Fibroblast of lung (primary cell): ENCODE results near the gene GABBR2. TPM values are rescaled to one million over a fixed set of nuclear protein-coding genes. Genes with fewer than 3 reads are reported as not detected.

Experiments used
- DNase-seq, 2 donors: peaks; one replicate each; pipeline versions ENCODE4 v3.0.0 to v3.0.0-alpha.2; 2010; ENCODE audit warnings: low read depth in 2 of 2
- H2AFZ ChIP-seq: 2 replicates; pipeline ENCODE4 v1.5.1; 2012; ENCODE audit warnings: low read length, control low read depth, inconsistent platforms
- H3K27ac ChIP-seq: 2 replicates; pipeline ENCODE4 v1.5.1; 2011; ENCODE audit warnings: low read length, control low read depth; ENCODE audit not compliant: insufficient read depth
- H3K27me3 ChIP-seq: 2 replicates; pipeline ENCODE4 v1.5.1; 2011; ENCODE audit warnings: mild to moderate bottlenecking, low read length; ENCODE audit not compliant: control insufficient read depth, insufficient read depth
- H3K36me3 ChIP-seq: 2 replicates; pipeline ENCODE4 v1.5.1; 2011; ENCODE audit warnings: low read length; ENCODE audit not compliant: control insufficient read depth, insufficient read depth
- H3K4me1 ChIP-seq: 2 replicates; pipeline ENCODE4 v1.5.1; 2011; ENCODE audit warnings: low read length; ENCODE audit not compliant: control insufficient read depth, insufficient read depth; ENCODE audit errors: extremely low read depth
- H3K4me2 ChIP-seq: 2 replicates; pipeline ENCODE4 v1.5.1; 2011; ENCODE audit warnings: low read length, control low read depth; ENCODE audit not compliant: insufficient read depth; ENCODE audit errors: extremely low read depth
- H3K4me3 ChIP-seq, 4 experiments: fragments of 200-600 bp in 1 of 4; sonication (generic) in 1 of 4; replicated peaks in 1 of 4; 2 replicates each; pipeline ENCODE4 v1.5.1; 2011 to 2016; ENCODE audit warnings: low read length in 4 of 4, low read depth in 3 of 4, mild to moderate bottlenecking in 3 of 4, control low read depth in 2 of 4, inconsistent platforms in 1 of 4, mixed read lengths in 1 of 4; ENCODE audit not compliant: insufficient read depth in 1 of 4; ENCODE audit errors: control extremely low read depth in 1 of 4
- H3K79me2 ChIP-seq: 2 replicates; pipeline ENCODE4 v1.5.1; 2012; ENCODE audit warnings: mild to moderate bottlenecking, low read length, inconsistent platforms; ENCODE audit not compliant: control insufficient read depth, insufficient read depth
- H3K9ac ChIP-seq: 2 replicates; pipeline ENCODE4 v1.5.1; 2011; ENCODE audit warnings: mild to moderate bottlenecking, low read length, control low read depth; ENCODE audit not compliant: insufficient read depth
- H3K9me3 ChIP-seq: 2 replicates; pipeline ENCODE4 v1.5.1; 2012; ENCODE audit warnings: low read depth, low read length; ENCODE audit not compliant: control insufficient read depth, insufficient read depth
- H4K20me1 ChIP-seq: 2 replicates; pipeline ENCODE4 v1.5.1; 2011; ENCODE audit warnings: low read length; ENCODE audit not compliant: control insufficient read depth, insufficient read depth; ENCODE audit errors: extremely low read depth
- CTCF ChIP-seq, 2 donors: IDR thresholded peaks in 1 of 2; conservative IDR thresholded peaks in 1 of 2; 1 replicate in 1 of 2; 2 replicates in 1 of 2; pipeline ENCODE4 v1.5.1; 2011 to 2012; ENCODE audit warnings: low read length in 2 of 2, control low read depth in 1 of 2, inconsistent platforms in 1 of 2, low read depth in 1 of 2, mild to moderate bottlenecking in 1 of 2
- EZH2 ChIP-seq: IDR thresholded peaks from 2 replicates; pipeline ENCODE4 v1.5.1; 2012; ENCODE audit warnings: low read length, control low read depth, mild to moderate bottlenecking; ENCODE audit errors: missing control alignments
- polyA plus RNA-seq, 2 donors: library from polyadenylated mRNA; depleted of rRNA in 1 of 2; stranded (reverse) in 1 of 2; unstranded in 1 of 2; fragments of >200 nt; gene quantifications; 2 replicates each; pipeline ENCODE4 v1.2.1, GENCODE V29; 2011 to 2012; ENCODE audit warnings: missing spikeins in 1 of 2
- total RNA-seq: library from RNA; depleted of rRNA; stranded (reverse); fragments of >200 nt; gene quantifications from 2 replicates; pipeline ENCODE4 v1.2.1, GENCODE V29; 2014

GABBR2 gene
- total and polyA plus RNA-seq, 2 donors (not counting 1 experiment from before 2014, with no cell fraction given): 0.32 to 0.33 TPM

GRCh38 chr9:98456156-98456613, 252.6 kb downstream of the GABBR2 start:
- Histone ChIP-seq H3K36me3 (no peaks in the 10 kb centered on the region), H3K79me2 (no peaks in the 10 kb centered on the region), H3K27me3 (no peaks in the 10 kb centered on the region), H3K9me3 (no peaks in the 10 kb centered on the region), H2AFZ (no peak overlapping the region), H3K27ac (no peak overlapping the region), H3K9ac (no peak overlapping the region), H3K4me1 (no peaks in the 10 kb centered on the region), H3K4me2 (no peak overlapping the region), H3K4me3 (no peak overlapping the region), H4K20me1 (no peaks in the 10 kb centered on the region)
- DNase-seq: no peak
- TF ChIP-seq CTCF (conservative IDR thresholded peaks at IDR 0.05 in 1 of 2, IDR thresholded peaks at IDR 0.05 in 1 of 2; ENCODE audit: low read depth in 1 of 2, low read length in 2 of 2): no peak
- TF ChIP-seq EZH2: no peak

GRCh38 chr9:98455256-98456155, 253.2 kb downstream of the GABBR2 start:
- H3K4me1 ChIP-seq: no peaks in the 10 kb centered on the region
- peak; percentile 18 to 86 for DNase-seq
- no peaks in the 10 kb centered on the region for H4K20me1 ChIP-seq
- no peak overlapping the region for H3K4me2 ChIP-seq
- H2AFZ ChIP-seq: no peak overlapping the region
- TF ChIP-seq EZH2: no peak
- TF ChIP-seq CTCF (conservative IDR thresholded peaks at IDR 0.05 in 1 of 2, IDR thresholded peaks at IDR 0.05 in 1 of 2; ENCODE audit: low read depth in 1 of 2, low read length in 2 of 2): no peak
- H3K27me3 ChIP-seq: no peaks in the 10 kb centered on the region
- H3K27ac ChIP-seq: no peak overlapping the region
- no peak overlapping the region for H3K9ac ChIP-seq
- H3K4me3 ChIP-seq: no peak overlapping the region
- no peaks in the 10 kb centered on the region for H3K9me3 ChIP-seq
- no peaks in the 10 kb centered on the region for H3K79me2 ChIP-seq
- H3K36me3 ChIP-seq: no peaks in the 10 kb centered on the region

- Histone ChIP-seq H3K9ac (no peak overlapping the region), H3K9me3 (no peaks in the 10 kb centered on the region), H3K36me3 (no peaks in the 10 kb centered on the region), H2AFZ (no peak overlapping the region), H3K27me3 (no peaks in the 10 kb centered on the region), H3K4me1 (no peaks in the 10 kb centered on the region), H3K27ac (no peak overlapping the region), H3K4me2 (no peak overlapping the region), H3K79me2 (no peaks in the 10 kb centered on the region), H3K4me3 (no peak overlapping the region), H4K20me1 (no peaks in the 10 kb centered on the region)
- DNase-seq: peak in 1 of 2 donors; percentile 76
- no peak for TF ChIP-seq EZH2
Observed at GRCh38 chr9:98453589-98454311, 255.0 kb downstream of the GABBR2 start.
